Measurements from ENCODE around the gene LIMK2.

LIMK2 gene

DNA sequence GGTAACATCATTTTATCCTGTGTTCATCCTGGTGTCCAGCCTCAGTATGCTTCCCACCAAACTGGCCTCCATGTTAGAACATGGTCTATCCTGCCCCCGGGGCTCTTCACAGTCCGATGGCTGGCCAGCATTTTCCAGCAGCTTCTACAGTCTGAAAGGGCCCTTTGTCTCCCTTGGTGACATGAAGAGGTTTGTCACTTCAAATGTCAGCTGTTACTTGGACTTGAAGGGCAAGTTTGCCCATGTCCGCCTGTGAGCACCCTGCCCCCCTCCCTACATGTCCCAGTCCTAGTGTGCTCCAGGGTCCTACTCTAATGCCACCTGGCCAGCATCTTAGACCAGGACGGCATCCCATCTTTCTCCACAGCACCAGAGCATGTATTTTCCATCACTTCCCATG, 109.3 kb downstream of the LIMK2 start:
- no peak for DNase-seq
- H3K9me3 ChIP-seq = no peaks in the 10 kb centered on the region
- H3K27me3 ChIP-seq = no peaks in the 10 kb centered on the region
- no peak overlapping the region for H3K4me3 ChIP-seq (ENCODE audit: low read depth, low read length)
- peaks cover 14% of the 10 kb centered on the region for H3K36me3 ChIP-seq
- H3K4me1 ChIP-seq = no peaks in the 10 kb centered on the region
- TF ChIP-seq, protein P1, sequence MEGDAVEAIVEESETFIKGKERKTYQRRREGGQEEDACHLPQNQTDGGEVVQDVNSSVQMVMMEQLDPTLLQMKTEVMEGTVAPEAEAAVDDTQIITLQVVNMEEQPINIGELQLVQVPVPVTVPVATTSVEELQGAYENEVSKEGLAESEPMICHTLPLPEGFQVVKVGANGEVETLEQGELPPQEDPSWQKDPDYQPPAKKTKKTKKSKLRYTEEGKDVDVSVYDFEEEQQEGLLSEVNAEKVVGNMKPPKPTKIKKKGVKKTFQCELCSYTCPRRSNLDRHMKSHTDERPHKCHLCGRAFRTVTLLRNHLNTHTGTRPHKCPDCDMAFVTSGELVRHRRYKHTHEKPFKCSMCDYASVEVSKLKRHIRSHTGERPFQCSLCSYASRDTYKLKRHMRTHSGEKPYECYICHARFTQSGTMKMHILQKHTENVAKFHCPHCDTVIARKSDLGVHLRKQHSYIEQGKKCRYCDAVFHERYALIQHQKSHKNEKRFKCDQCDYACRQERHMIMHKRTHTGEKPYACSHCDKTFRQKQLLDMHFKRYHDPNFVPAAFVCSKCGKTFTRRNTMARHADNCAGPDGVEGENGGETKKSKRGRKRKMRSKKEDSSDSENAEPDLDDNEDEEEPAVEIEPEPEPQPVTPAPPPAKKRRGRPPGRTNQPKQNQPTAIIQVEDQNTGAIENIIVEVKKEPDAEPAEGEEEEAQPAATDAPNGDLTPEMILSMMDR (IDR thresholded peaks at IDR 0.05; ENCODE audit: low read depth, low read length) = no peak

DNA sequence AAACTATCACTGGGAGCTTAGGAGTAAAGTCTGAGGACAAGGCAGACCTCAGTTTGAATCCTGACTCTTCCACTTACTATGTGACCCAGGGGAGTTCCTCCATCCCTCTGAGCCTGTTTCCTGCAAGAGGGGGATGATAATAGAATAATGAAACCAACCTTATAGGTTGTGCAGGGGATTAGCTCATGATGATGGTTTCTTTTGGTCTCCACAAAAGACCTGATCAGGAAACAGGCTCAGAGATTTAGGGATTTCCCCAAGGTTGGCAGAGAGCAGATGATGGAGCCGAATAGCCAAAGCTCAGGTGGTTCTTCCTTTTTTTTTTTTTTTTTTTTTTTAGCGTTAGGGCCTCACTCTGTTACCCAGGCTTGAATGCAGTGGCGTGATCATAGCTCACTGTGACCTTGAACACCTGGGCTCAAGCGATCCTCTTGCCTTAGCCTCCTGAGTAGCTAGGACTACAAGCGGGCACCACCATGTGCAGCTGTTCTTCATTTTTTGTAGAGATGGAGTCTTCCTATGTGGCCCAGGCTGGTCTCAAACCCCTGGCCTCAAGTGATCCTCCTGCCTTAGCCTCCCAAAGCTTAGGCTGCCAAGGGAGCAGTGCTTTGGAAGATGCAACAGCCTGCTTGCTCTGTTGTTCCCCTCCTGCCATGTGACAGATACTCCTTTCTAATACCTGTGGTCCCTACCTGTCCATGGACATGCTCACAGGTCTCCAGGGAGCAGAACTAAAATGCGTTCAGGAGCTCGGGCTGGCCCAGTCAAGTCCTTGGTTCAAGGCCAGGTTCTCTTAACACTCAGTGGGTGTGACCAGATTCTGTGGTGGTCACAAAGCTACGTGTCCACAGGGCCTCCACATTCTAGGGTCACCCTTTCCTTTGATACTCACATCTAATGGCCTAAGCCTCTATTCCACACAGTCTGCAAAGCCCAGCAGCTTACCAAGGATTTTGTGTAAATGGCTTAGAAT, 111.8 kb downstream of the LIMK2 start:
- no peak for DNase-seq
- Histone ChIP-seq H3K36me3 (peaks cover 39% of the 10 kb centered on the region), H3K4me3 (ENCODE audit: low read depth, low read length) (no peak overlapping the region), H3K27me3 (no peaks in the 10 kb centered on the region), H3K4me1 (no peaks in the 10 kb centered on the region), H3K9me3 (no peaks in the 10 kb centered on the region)
- TF ChIP-seq, protein P1 (IDR thresholded peaks at IDR 0.05; ENCODE audit: low read depth, low read length) = no peak

DNA sequence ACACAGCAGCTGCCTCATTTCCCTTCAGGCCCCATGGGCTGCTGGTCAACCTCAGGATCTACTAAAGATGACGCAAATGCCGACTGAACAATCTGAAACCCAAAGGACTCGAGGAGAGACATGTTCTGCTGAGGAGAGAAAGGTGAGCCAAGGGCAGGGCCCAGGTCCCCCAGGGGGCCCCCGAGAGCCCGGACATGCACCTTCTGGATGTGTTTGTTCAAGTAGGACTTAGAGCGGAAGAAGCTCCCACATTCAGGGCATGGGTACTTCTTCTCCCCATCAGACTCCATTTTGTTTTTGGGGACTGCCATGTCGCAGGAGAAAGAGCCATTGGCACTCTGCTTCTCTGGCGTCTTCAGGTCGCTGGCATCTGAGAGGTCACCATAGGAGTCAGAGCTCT, 114.8 kb downstream of the LIMK2 start:
- no peak overlapping the region for H3K4me3 ChIP-seq (ENCODE audit: low read depth, low read length)
- no peaks in the 10 kb centered on the region for H3K27me3 ChIP-seq
- DNase-seq = no peak
- H3K4me1 ChIP-seq = no peaks in the 10 kb centered on the region
- TF ChIP-seq, protein P1 (IDR thresholded peaks at IDR 0.05; ENCODE audit: low read depth, low read length) = no peak
- H3K9me3 ChIP-seq = no peaks in the 10 kb centered on the region
- peaks cover 65% of the 10 kb centered on the region for H3K36me3 ChIP-seq

DNA sequence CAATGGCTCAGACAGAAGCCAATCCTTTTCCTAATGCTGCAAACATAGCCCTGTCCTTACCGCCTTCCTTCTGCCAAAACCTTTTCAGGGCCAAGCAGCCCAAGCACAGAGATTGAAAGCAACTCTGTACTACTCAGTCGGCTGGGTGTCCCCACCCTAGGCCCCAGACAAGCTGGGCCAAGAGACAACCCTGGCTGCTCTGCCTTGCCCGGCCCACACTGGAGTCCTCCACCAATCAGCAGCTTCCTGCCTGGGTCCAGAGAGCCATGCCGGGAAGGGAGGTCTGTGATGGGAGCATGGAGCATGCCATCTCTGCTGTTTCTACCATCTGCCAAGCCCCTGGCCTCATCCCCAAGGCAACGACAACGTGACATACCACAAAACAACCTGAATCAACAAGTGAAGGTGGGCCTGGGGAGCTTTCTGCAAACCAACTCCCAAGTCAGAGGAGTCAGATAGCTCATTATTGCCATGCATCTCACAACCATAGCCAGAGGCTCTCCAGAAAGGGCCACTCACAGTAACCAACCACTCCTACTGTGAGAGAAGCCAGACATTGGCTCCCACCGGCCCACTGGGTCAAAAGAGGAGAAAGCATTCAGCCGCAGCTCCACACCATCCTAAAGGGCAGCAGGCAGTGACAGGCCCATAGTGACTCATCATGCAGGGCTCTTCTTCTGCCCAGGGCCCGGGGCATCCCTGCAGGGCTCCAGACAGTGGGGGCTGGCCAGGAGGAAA, 115.9 kb downstream of the LIMK2 start:
- no peaks in the 10 kb centered on the region for H3K9me3 ChIP-seq
- no peaks in the 10 kb centered on the region for H3K4me1 ChIP-seq
- no peak overlapping the region for H3K4me3 ChIP-seq (ENCODE audit: low read depth, low read length)
- no peak for DNase-seq
- H3K27me3 ChIP-seq = no peaks in the 10 kb centered on the region
- TF ChIP-seq, protein P1 (IDR thresholded peaks at IDR 0.05; ENCODE audit: low read depth, low read length) = no peak
- peaks cover 76% of the 10 kb centered on the region for H3K36me3 ChIP-seq

DNA sequence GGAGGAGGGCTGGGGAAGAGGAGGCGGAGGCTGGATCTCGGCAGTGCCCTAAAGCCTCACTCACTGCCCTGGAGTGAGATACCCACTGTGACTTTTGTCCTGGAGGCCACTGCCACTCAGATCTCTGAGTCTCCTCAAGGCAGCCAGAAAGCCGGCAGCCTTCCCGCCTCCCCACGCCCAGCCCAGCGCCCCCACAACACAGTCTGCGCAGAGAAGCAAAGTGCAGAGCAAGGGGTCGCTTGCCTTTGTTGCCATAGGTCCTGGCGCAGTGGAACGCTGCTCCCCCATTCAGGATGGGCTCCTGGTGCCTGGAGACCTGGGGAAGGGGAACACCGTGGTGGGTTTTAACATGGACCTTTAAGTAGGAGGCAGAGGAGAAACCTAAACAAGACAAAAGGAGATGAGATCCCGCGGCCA, 116.5 kb downstream of the LIMK2 start:
- no peak for DNase-seq
- no peaks in the 10 kb centered on the region for H3K4me1 ChIP-seq
- H3K4me3 ChIP-seq (ENCODE audit: low read depth, low read length) = no peak overlapping the region
- H3K9me3 ChIP-seq = no peaks in the 10 kb centered on the region
- peaks cover 80% of the 10 kb centered on the region for H3K36me3 ChIP-seq
- no peaks in the 10 kb centered on the region for H3K27me3 ChIP-seq
- TF ChIP-seq, protein P1 (IDR thresholded peaks at IDR 0.05; ENCODE audit: low read depth, low read length) = no peak
